Caco-2 (cell line): ENCODE measurements around the gene PTPN3. TPM values are rescaled to one million over a fixed set of nuclear protein-coding genes. Genes with fewer than 3 reads are reported as not detected.

Source experiments
- BruUV-seq: library from RNA; stranded (reverse); fragments of 400-500 nt; replicated peaks from 2 replicates; lab custom pipeline; 2021; lab: Mats Ljungman, UMichigan
- CTCF ChIA-PET: fragments of 300-600 bp; sonication (Branson Sonifier 250); formaldehyde crosslinking; loops from one replicate; lab custom pipeline; 2022; ENCODE audit warnings: antibody characterized with exemption; lab: Charles Lee
- POLR2A ChIA-PET: fragments of 300-600 bp; sonication (Branson Sonifier 250); formaldehyde crosslinking; loops from one replicate; lab custom pipeline; 2022; ENCODE audit warnings: antibody characterized with exemption; lab: Charles Lee
- DNase-seq, 2 experiments: peaks; one replicate each; pipeline versions ENCODE4 v3.0.0 to v3.0.0-alpha.2; 2020 to 2022
- H3K27me3 ChIP-seq: replicated peaks from 2 replicates; pipeline ENCODE4 v1.6.0; 2011; ENCODE audit warnings: low read length; ENCODE audit not compliant: control insufficient read depth, insufficient read depth
- H3K36me3 ChIP-seq: 2 replicates; pipeline ENCODE4 v1.5.1; 2011; ENCODE audit warnings: low read length; ENCODE audit not compliant: control insufficient read depth, insufficient read depth
- H3K4me1 ChIP-seq: fragments of 250-450 bp; sonication (Bioruptor Pico); 2 replicates; pipeline ENCODE4 v1.5.1; 2020; ENCODE audit warnings: mild to moderate bottlenecking
- H3K4me3 ChIP-seq: 2 replicates; pipeline ENCODE4 v1.5.1; 2011; ENCODE audit warnings: low read depth, mild to moderate bottlenecking, control low read depth, low read length
- H3K9me3 ChIP-seq: fragments of 250-450 bp; sonication (Bioruptor Pico); 2 replicates; pipeline ENCODE4 v1.5.1; 2020; ENCODE audit warnings: mild to moderate bottlenecking, moderate library complexity
- H3K27ac Mint-ChIP-seq: one replicate; pipeline ENCODE4 v1.8.0; 2022; ENCODE audit warnings: mixed read lengths; ENCODE audit not compliant: unreplicated experiment
- H3K27me3 Mint-ChIP-seq: one replicate; pipeline ENCODE4 v1.8.0; 2022; ENCODE audit warnings: mixed read lengths; ENCODE audit not compliant: insufficient read depth, unreplicated experiment
- H3K36me3 Mint-ChIP-seq: one replicate; pipeline ENCODE4 v1.8.0; 2022; ENCODE audit warnings: mild to moderate bottlenecking, mixed read lengths; ENCODE audit not compliant: insufficient read depth, unreplicated experiment
- H3K4me1 Mint-ChIP-seq: one replicate; pipeline ENCODE4 v1.8.0; 2022; ENCODE audit warnings: low read depth, mixed read lengths; ENCODE audit not compliant: unreplicated experiment
- H3K4me3 Mint-ChIP-seq: one replicate; pipeline ENCODE4 v1.8.0; 2022; ENCODE audit warnings: mild to moderate bottlenecking, moderate library complexity, mixed read lengths; ENCODE audit not compliant: unreplicated experiment
- H3K9me3 Mint-ChIP-seq: one replicate; pipeline ENCODE4 v1.8.0; 2022; ENCODE audit warnings: mixed read lengths; ENCODE audit not compliant: unreplicated experiment
- intact Hi-C: fragments of 100-400 bp; cut with micrococcal nuclease; formaldehyde crosslinking; loops from one replicate; pipeline ENCODE4 v1.10.0; 2022; ENCODE audit not compliant: unreplicated experiment
- total RNA-seq: library from RNA; stranded (reverse); gene quantifications from 2 replicates; pipeline ENCODE4 v1.2.3, GENCODE V29; 2022
- TF ChIP-seq, protein P1 (sequence below), 2 experiments: fragments of 200-600 bp in 1 of 2; IDR thresholded peaks; 1 replicate in 1 of 2; 2 replicates in 1 of 2; pipeline versions ENCODE4 v1.5.1 to v1.8.0; 2011 to 2022; ENCODE audit warnings: antibody characterized with exemption in 1 of 2, control low read depth in 1 of 2, inconsistent platforms in 1 of 2, low read depth in 1 of 2, low read length in 1 of 2, mild to moderate bottlenecking in 1 of 2, moderate library complexity in 1 of 2; ENCODE audit not compliant: insufficient read depth in 1 of 2, severe bottlenecking in 1 of 2, unreplicated experiment in 1 of 2

The PTPN3 gene
- total RNA-seq, 1 experiment from 2014 or later, result 12.4 TPM

GRCh38 chr9:109499093-109499630 is 1.1 kb upstream of the PTPN3 start:
- H3K4me3 Mint-ChIP-seq, result peak overlapping the region; percentile 83
- Histone ChIP-seq H3K9me3 (no peaks in the 10 kb centered on the region), H3K4me3 (peak overlapping the region; percentile 48), H3K36me3 (no peaks in the 10 kb centered on the region; the same call in 1 of the 2 replicates), H3K4me1 (peaks cover 16% of the 10 kb centered on the region), H3K27me3 (no peaks in the 10 kb centered on the region)
- H3K27ac Mint-ChIP-seq, result peak overlapping the region; percentile 34
- peaks cover 6% of the 10 kb centered on the region for H3K36me3 Mint-ChIP-seq
- DNase-seq, result no peak
- H3K4me1 Mint-ChIP-seq, result peaks cover 23% of the 10 kb centered on the region
- no peaks in the 10 kb centered on the region for H3K27me3 Mint-ChIP-seq
- ChIA-PET POLR2A (no interaction called here), CTCF (no interaction called here)
- TF ChIP-seq, protein P1, sequence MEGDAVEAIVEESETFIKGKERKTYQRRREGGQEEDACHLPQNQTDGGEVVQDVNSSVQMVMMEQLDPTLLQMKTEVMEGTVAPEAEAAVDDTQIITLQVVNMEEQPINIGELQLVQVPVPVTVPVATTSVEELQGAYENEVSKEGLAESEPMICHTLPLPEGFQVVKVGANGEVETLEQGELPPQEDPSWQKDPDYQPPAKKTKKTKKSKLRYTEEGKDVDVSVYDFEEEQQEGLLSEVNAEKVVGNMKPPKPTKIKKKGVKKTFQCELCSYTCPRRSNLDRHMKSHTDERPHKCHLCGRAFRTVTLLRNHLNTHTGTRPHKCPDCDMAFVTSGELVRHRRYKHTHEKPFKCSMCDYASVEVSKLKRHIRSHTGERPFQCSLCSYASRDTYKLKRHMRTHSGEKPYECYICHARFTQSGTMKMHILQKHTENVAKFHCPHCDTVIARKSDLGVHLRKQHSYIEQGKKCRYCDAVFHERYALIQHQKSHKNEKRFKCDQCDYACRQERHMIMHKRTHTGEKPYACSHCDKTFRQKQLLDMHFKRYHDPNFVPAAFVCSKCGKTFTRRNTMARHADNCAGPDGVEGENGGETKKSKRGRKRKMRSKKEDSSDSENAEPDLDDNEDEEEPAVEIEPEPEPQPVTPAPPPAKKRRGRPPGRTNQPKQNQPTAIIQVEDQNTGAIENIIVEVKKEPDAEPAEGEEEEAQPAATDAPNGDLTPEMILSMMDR (IDR thresholded peaks at IDR 0.05; ENCODE audit: insufficient read depth in 1 of 2, low read depth in 1 of 2, low read length in 1 of 2, severe bottlenecking in 1 of 2, unreplicated experiment in 1 of 2), result no peak
- intact Hi-C loops, result loop anchor here (1.0 to 2.0 kb wide), 2 partner anchors 22 kb away; no protein-coding TSS in a partner anchor
- no TSS peak for BruUV-seq
- no peaks in the 10 kb centered on the region for H3K9me3 Mint-ChIP-seq

- Histone ChIP-seq H3K9me3 (no peaks in the 10 kb centered on the region), H3K27me3 (no peaks in the 10 kb centered on the region), H3K4me1 (peaks cover 16% of the 10 kb centered on the region), H3K36me3 (no peaks in the 10 kb centered on the region; the same call in 1 of the 2 replicates), H3K4me3 (peak overlapping the region; percentile 73)
- Mint-ChIP-seq H3K4me3 (peak overlapping the region; percentile 59), H3K27me3 (no peaks in the 10 kb centered on the region), H3K4me1 (peaks cover 23% of the 10 kb centered on the region), H3K27ac (no peak overlapping the region), H3K36me3 (peaks cover 6% of the 10 kb centered on the region), H3K9me3 (no peaks in the 10 kb centered on the region)
- ChIA-PET POLR2A (interaction anchor here (1.7 kb wide), 1 partner anchor 20 kb away, joined by 6 read pairs; no protein-coding TSS in a partner anchor), CTCF (interaction anchor here (0.9 kb wide), 1 partner anchor 57 kb away, joined by 3 read pairs; no protein-coding TSS in a partner anchor)
- TF ChIP-seq, protein P1 (IDR thresholded peaks at IDR 0.05; ENCODE audit: insufficient read depth in 1 of 2, low read depth in 1 of 2, low read length in 1 of 2, severe bottlenecking in 1 of 2, unreplicated experiment in 1 of 2), result no peak
- no peak for DNase-seq
- intact Hi-C loops, result loop anchor here (2.0 kb wide), 1 partner anchor 23 kb away; no protein-coding TSS in a partner anchor
- BruUV-seq, result TSS peak; percentile 34
These were observed 617 bp downstream of the PTPN3 start for GRCh38 chr9:109497226-109498153.

- DNase-seq, result no peak
- no peak overlapping the region for H3K27ac Mint-ChIP-seq
- CTCF ChIA-PET, result interaction anchor here (0.9 kb wide), 1 partner anchor 56 kb away, joined by 3 read pairs; no protein-coding TSS in a partner anchor
- Histone ChIP-seq H3K4me3 (peak overlapping the region; percentile 73), H3K27me3 (no peaks in the 10 kb centered on the region), H3K4me1 (peaks cover 16% of the 10 kb centered on the region), H3K36me3 (no peaks in the 10 kb centered on the region; the same call in 1 of the 2 replicates), H3K9me3 (no peaks in the 10 kb centered on the region)
- no peaks in the 10 kb centered on the region for H3K9me3 Mint-ChIP-seq
- POLR2A ChIA-PET, result interaction anchor here (1.7 kb wide), 1 partner anchor 20 kb away, joined by 6 read pairs; no protein-coding TSS in a partner anchor
- TF ChIP-seq, protein P1 (IDR thresholded peaks at IDR 0.05; ENCODE audit: insufficient read depth in 1 of 2, low read depth in 1 of 2, low read length in 1 of 2, severe bottlenecking in 1 of 2, unreplicated experiment in 1 of 2), result no peak
- intact Hi-C loops, result no loop called here
- no TSS peak for BruUV-seq
- H3K36me3 Mint-ChIP-seq, result peaks cover 6% of the 10 kb centered on the region
- H3K4me3 Mint-ChIP-seq, result peak overlapping the region; percentile 59
- no peaks in the 10 kb centered on the region for H3K27me3 Mint-ChIP-seq
- peaks cover 23% of the 10 kb centered on the region for H3K4me1 Mint-ChIP-seq
These were observed 1.3 kb downstream of the PTPN3 start for GRCh38 chr9:109496841-109497225.
